Endothelial cell of umbilical vein (primary cell): ENCODE results near the gene MICAL3. TPM values are rescaled to one million over a fixed set of nuclear protein-coding genes. Genes with fewer than 3 reads are reported as not detected.

Experiments used
- BruUV-seq: library from RNA; stranded (reverse); fragments of 400-500 nt; replicated peaks from 2 replicates; lab custom pipeline; 2021; lab: Mats Ljungman, UMichigan
- CTCF ChIA-PET: fragments of 300-600, 350-600 bp; sonication (Branson Sonifier 250); formaldehyde crosslinking; loops from one replicate; lab custom pipeline; 2021; ENCODE audit warnings: antibody characterized with exemption, inconsistent platforms; lab: Charles Lee
- POLR2A ChIA-PET: fragments of 300-600, 350-600 bp; sonication (Branson Sonifier 250); formaldehyde crosslinking; loops from one replicate; lab custom pipeline; 2021; ENCODE audit warnings: antibody characterized with exemption, inconsistent platforms; lab: Charles Lee
- DNase-seq: peaks from one replicate; pipeline ENCODE4 v3.0.0-alpha.2; 2011; ENCODE audit warnings: low read depth, low spot score
- FAIRE-seq: peaks from 2 replicates; lab custom pipeline; 2011; peaks lifted over from hg19 to GRCh38; lab: Jason Lieb, UNC
- H2AFZ ChIP-seq: 2 replicates; pipeline ENCODE4 v1.6.0; 2012; ENCODE audit warnings: low read depth, low read length, control low read depth, inconsistent platforms
- H3K27ac ChIP-seq: 2 replicates; pipeline ENCODE4 v1.5.1; 2011; ENCODE audit warnings: low read depth, mild to moderate bottlenecking, control low read depth, low read length, moderate library complexity; ENCODE audit not compliant: insufficient read depth
- H3K27me3 ChIP-seq, 2 experiments: 2 replicates each; pipeline versions ENCODE4 v1.6.0 to v1.6.1; 2011; ENCODE audit warnings: low read length in 2 of 2, mixed read lengths in 1 of 2; ENCODE audit not compliant: control insufficient read depth in 2 of 2, insufficient read depth in 2 of 2
- H3K36me3 ChIP-seq, 2 experiments: 2 replicates in 1 of 2; 3 replicates in 1 of 2; pipeline ENCODE4 v1.5.1; 2011; ENCODE audit warnings: low read length in 2 of 2, mild to moderate bottlenecking in 1 of 2, moderate library complexity in 1 of 2; ENCODE audit not compliant: control insufficient read depth in 2 of 2, insufficient read depth in 2 of 2; ENCODE audit errors: extremely low read depth in 1 of 2
- H3K4me1 ChIP-seq: 3 replicates; pipeline ENCODE4 v1.5.1; 2011; ENCODE audit warnings: mild to moderate bottlenecking, low read length; ENCODE audit not compliant: control insufficient read depth, insufficient read depth; ENCODE audit errors: extremely low read depth
- H3K4me2 ChIP-seq: 2 replicates; pipeline ENCODE4 v1.6.1; 2011; ENCODE audit warnings: low read length, control low read depth, mixed read lengths; ENCODE audit not compliant: insufficient read depth
- H3K4me3 ChIP-seq, 3 experiments: fragments of 200-600 bp in 1 of 3; sonication (generic), shearing (Covaris generic) in 1 of 3; replicated peaks in 1 of 3; 2 replicates each; pipeline ENCODE4 v1.5.1; 2011 to 2016; ENCODE audit warnings: control low read depth in 3 of 3, low read length in 3 of 3, mild to moderate bottlenecking in 2 of 3, inconsistent platforms in 1 of 3, low read depth in 1 of 3, moderate library complexity in 1 of 3; ENCODE audit not compliant: insufficient read depth in 1 of 3
- H3K79me2 ChIP-seq: 2 replicates; pipeline ENCODE4 v1.6.0; 2012; ENCODE audit warnings: low read length, inconsistent platforms; ENCODE audit not compliant: control insufficient read depth, insufficient read depth
- H3K9ac ChIP-seq: replicated peaks from 2 replicates; pipeline ENCODE3; 2011; ENCODE audit warnings: low read length, control low read depth; ENCODE audit not compliant: insufficient read depth; ENCODE audit errors: extremely low read depth
- H3K9me1 ChIP-seq: replicated peaks from 3 replicates; pipeline ENCODE4 v1.6.0; 2011; ENCODE audit warnings: mild to moderate bottlenecking, low read length; ENCODE audit not compliant: control insufficient read depth, insufficient read depth; ENCODE audit errors: extremely low read depth
- H3K9me3 ChIP-seq: replicated peaks from 2 replicates; pipeline ENCODE4 v1.5.1; 2012; ENCODE audit warnings: low read length, inconsistent platforms; ENCODE audit not compliant: control insufficient read depth, insufficient read depth
- H4K20me1 ChIP-seq: replicated peaks from 2 replicates; pipeline ENCODE3; 2011; ENCODE audit warnings: mild to moderate bottlenecking, low read length; ENCODE audit not compliant: control insufficient read depth, insufficient read depth; ENCODE audit errors: extremely low read depth
- CTCF ChIP-seq, 2 donors: IDR thresholded peaks; 1 replicate in 1 of 2; 2 replicates in 1 of 2; pipeline ENCODE4 v1.5.1; 2011; ENCODE audit warnings: low read length in 2 of 2, mild to moderate bottlenecking in 2 of 2, moderate library complexity in 2 of 2, control low read depth in 1 of 2, inconsistent platforms in 1 of 2, low read depth in 1 of 2; ENCODE audit not compliant: insufficient read depth in 1 of 2; ENCODE audit errors: extremely low read depth in 1 of 2
- EZH2 ChIP-seq: IDR thresholded peaks from 2 replicates; pipeline ENCODE4 v1.6.1; 2012; ENCODE audit warnings: borderline replicate concordance, low read depth, mild to moderate bottlenecking, moderate library complexity, low read length, inconsistent platforms; ENCODE audit not compliant: severe bottlenecking
- FOS ChIP-seq: IDR thresholded peaks from 2 replicates; pipeline ENCODE4 v1.6.1; 2011; ENCODE audit warnings: mild to moderate bottlenecking, low read length, moderate library complexity, borderline replicate concordance; ENCODE audit not compliant: insufficient read depth
- GATA2 ChIP-seq: IDR thresholded peaks from 2 replicates; pipeline ENCODE4 v1.7.0; 2011; ENCODE audit warnings: low read depth, mild to moderate bottlenecking, moderate library complexity, mixed read lengths, low read length; ENCODE audit not compliant: insufficient read length, insufficient read depth
- JUN ChIP-seq: IDR thresholded peaks from 2 replicates; pipeline ENCODE4 v1.6.1; 2011; ENCODE audit warnings: borderline replicate concordance, low read depth; ENCODE audit not compliant: insufficient read length, insufficient read depth
- MAX ChIP-seq: IDR thresholded peaks from 2 replicates; pipeline ENCODE4 v1.6.1; 2011; ENCODE audit not compliant: insufficient read depth, insufficient read length
- MYC ChIP-seq: IDR thresholded peaks from one replicate; pipeline ENCODE4 v1.6.1; 2011; ENCODE audit warnings: mild to moderate bottlenecking, low read depth, low read length
- POLR2A ChIP-seq: IDR thresholded peaks from 2 replicates; pipeline ENCODE4 v1.6.1; 2012; ENCODE audit warnings: low read depth, mild to moderate bottlenecking, control low read depth, low read length
- POLR2AphosphoS5 ChIP-seq: IDR thresholded peaks from 2 replicates; pipeline ENCODE4 v1.6.1; 2012; ENCODE audit warnings: low read depth, mild to moderate bottlenecking, control low read depth, low read length, moderate library complexity; ENCODE audit not compliant: insufficient read depth
- dilution Hi-C: fragments of 300-500 bp; cut with MboI; formaldehyde crosslinking; loops from one replicate; pipeline ENCODE4 v1.15.0; 2019; ENCODE audit warnings: low sequenced_read_pairs; ENCODE audit not compliant: extremely low pct_ligation_motif_present
- intact Hi-C: fragments of 100-400 bp; cut with micrococcal nuclease; formaldehyde crosslinking; loops from one replicate; pipeline ENCODE4 v1.10.0; 2022
- polyA plus RNA-seq, 4 experiments: library from polyadenylated mRNA; depleted of rRNA in 3 of 4; stranded (reverse) in 3 of 4; unstranded in 1 of 4; fragments of >200 nt; gene quantifications; 2 replicates each; pipeline versions ENCODE4 v1.2.1 to v1.2.3, GENCODE V29; 2011 to 2012; ENCODE audit warnings: missing spikeins in 1 of 4
- total RNA-seq: library from RNA; stranded (reverse); gene quantifications from 2 replicates; pipeline ENCODE4 v1.2.3, GENCODE V29; 2021

The MICAL3 gene
- total and polyA plus RNA-seq, 2 donors (not counting 3 experiments of a cell fraction or from before 2014, with no cell fraction given): 14.5 to 63.7 TPM

- no peak overlapping the region for H3K4me3 ChIP-seq
- intact Hi-C loops (no loop called here), dilution Hi-C loops (no loop called here)
- POLR2A ChIA-PET: no interaction called here
- FAIRE-seq (no peak), DNase-seq (no peak)
- no peaks in the 10 kb centered on the region for H3K9me1 ChIP-seq
- no peaks in the 10 kb centered on the region for H3K9me3 ChIP-seq
- H3K79me2 ChIP-seq: no peaks in the 10 kb centered on the region
- CTCF ChIA-PET: interaction anchor here (0.9 to 1.8 kb wide), 4 partner anchors 8 to 43 kb away, joined by 3 to 5 read pairs (median 4); no protein-coding TSS in a partner anchor
- no peak overlapping the region for H3K4me2 ChIP-seq
- H3K4me1 ChIP-seq: peaks cover 2% of the 10 kb centered on the region
- H3K27me3 ChIP-seq: peaks cover 13 to 15% of the 10 kb centered on the region in 2 experiments
- no peak overlapping the region for H3K9ac ChIP-seq
- no peaks in the 10 kb centered on the region for H4K20me1 ChIP-seq
- BruUV-seq: no TSS peak
- H3K36me3 ChIP-seq: no peaks in the 10 kb centered on the region
- no peak overlapping the region for H3K27ac ChIP-seq
- TF ChIP-seq MYC (no peak), POLR2A (no peak), GATA2 (no peak), MAX (no peak), FOS (no peak), CTCF (IDR thresholded peaks at IDR 0.05; ENCODE audit: extremely low read depth in 1 of 2, insufficient read depth in 1 of 2, low read depth in 1 of 2, low read length in 2 of 2) (no peak), POLR2AphosphoS5 (no peak), EZH2 (no peak), JUN (no peak)
- no peak overlapping the region for H2AFZ ChIP-seq
These were observed 9.0 kb upstream of the MICAL3 start for GRCh38 chr22:18033204-18033998.
